Suprapubic skin (tissue), 4 donors: Measurements from ENCODE around the gene RERE. TPM values are rescaled to one million over a fixed set of nuclear protein-coding genes. Genes with fewer than 3 reads are reported as not detected.

Experiments used
- DNase-seq, 2 donors: peaks; one replicate each; pipeline ENCODE4 v3.0.0-alpha.2; 2019; ENCODE audit warnings: low spot score in 2 of 2
- H3K27ac ChIP-seq: fragments of 200-600 bp; sonication (generic); one replicate; pipeline ENCODE4 v1.5.1; 2019
- H3K27me3 ChIP-seq: fragments of 200-600 bp; sonication (generic); one replicate; pipeline ENCODE4 v1.5.1; 2019
- H3K36me3 ChIP-seq: fragments of 200-600 bp; sonication (generic); one replicate; pipeline ENCODE4 v1.5.1; 2019
- H3K4me1 ChIP-seq: fragments of 200-600 bp; sonication (generic); one replicate; pipeline ENCODE4 v1.5.1; 2019
- H3K4me3 ChIP-seq: fragments of 200-600 bp; sonication (generic); one replicate; pipeline ENCODE4 v1.5.1; 2019; ENCODE audit warnings: mild to moderate bottlenecking
- H3K9me3 ChIP-seq: fragments of 200-600 bp; sonication (generic); one replicate; pipeline ENCODE4 v1.5.1; 2019
- CTCF ChIP-seq, 2 donors: fragments of 200-600 bp in 1 of 2; fragments of 450-650 bp in 1 of 2; sonication (generic) in 1 of 2; IDR thresholded peaks; one replicate each; pipeline ENCODE4 v1.5.1; 2016 to 2019; ENCODE audit warnings: antibody characterized with exemption in 2 of 2, mild to moderate bottlenecking in 1 of 2, moderate library complexity in 1 of 2
- EP300 ChIP-seq: sonication (generic); formaldehyde crosslinking; IDR thresholded peaks from one replicate; pipeline ENCODE4 v1.6.1; 2017; ENCODE audit warnings: antibody characterized with exemption
- POLR2A ChIP-seq, 2 donors: fragments of 450-650 bp; IDR thresholded peaks; one replicate each; pipeline ENCODE4 v1.6.1; 2017; ENCODE audit warnings: antibody characterized with exemption in 2 of 2, mild to moderate bottlenecking in 2 of 2, moderate library complexity in 2 of 2
- POLR2AphosphoS5 ChIP-seq, 3 donors: sonication (generic); formaldehyde crosslinking; IDR thresholded peaks; one replicate each; pipeline ENCODE4 v1.6.1; 2017; ENCODE audit warnings: antibody characterized with exemption in 3 of 3
- WGBS: methylation state at CpG from one replicate; pipeline ENCODE4 v1.1.5; 2018; 5-methylcytosine and 5-hydroxymethylcytosine counted together
- total RNA-seq, 4 donors: library from RNA; depleted of rRNA; stranded (reverse); fragments of >200 nt; gene quantifications; one replicate each; pipeline ENCODE4 v1.1.0, GENCODE V29; 2016

Gene RERE
- total RNA-seq, 4 donors from 2014 or later: 43.4 to 113 (median 83.3) TPM

- Histone ChIP-seq H3K36me3 (no peaks in the 10 kb centered on the region), H3K27ac (no peak overlapping the region), H3K4me1 (peaks cover 6% of the 10 kb centered on the region), H3K4me3 (no peak overlapping the region), H3K27me3 (no peaks in the 10 kb centered on the region), H3K9me3 (no peaks in the 10 kb centered on the region)
- TF ChIP-seq CTCF (IDR thresholded peaks at IDR 0.05): no peak
- TF ChIP-seq POLR2AphosphoS5 (IDR thresholded peaks at IDR 0.05): no peak
- TF ChIP-seq POLR2A (IDR thresholded peaks at IDR 0.05): no peak
- TF ChIP-seq EP300: no peak
- WGBS: 97% methylated on average over 5 of the region's 5 CpGs
- DNase-seq: no peak
Measured at GRCh38 chr1:8486047-8486446, 331.4 kb downstream of the RERE start.

GRCh38 chr1:8483586-8483985 is 333.9 kb downstream of the RERE start:
- no peak overlapping the region for H3K4me3 ChIP-seq
- no peaks in the 10 kb centered on the region for H3K36me3 ChIP-seq
- no peaks in the 10 kb centered on the region for H3K27me3 ChIP-seq
- no peaks in the 10 kb centered on the region for H3K9me3 ChIP-seq
- peaks cover 7% of the 10 kb centered on the region for H3K4me1 ChIP-seq
- H3K27ac ChIP-seq: no peak overlapping the region
- WGBS: 59% methylated on average over 3 of the region's 3 CpGs
- DNase-seq: no peak
- TF ChIP-seq POLR2AphosphoS5 (IDR thresholded peaks at IDR 0.05) (no peak), CTCF (IDR thresholded peaks at IDR 0.05) (no peak)

GRCh38 chr1:8482979-8483381 is 334.5 kb downstream of the RERE start:
- Histone ChIP-seq H3K4me3 (no peak overlapping the region), H3K27ac (peak overlapping the region; percentile 40), H3K9me3 (no peaks in the 10 kb centered on the region), H3K36me3 (no peaks in the 10 kb centered on the region), H3K4me1 (peaks cover 12% of the 10 kb centered on the region), H3K27me3 (no peaks in the 10 kb centered on the region)
- no peak for DNase-seq
- no peak for TF ChIP-seq CTCF (IDR thresholded peaks at IDR 0.05)
- no peak for TF ChIP-seq EP300
- no peak for TF ChIP-seq POLR2AphosphoS5 (IDR thresholded peaks at IDR 0.05)
- TF ChIP-seq POLR2A (IDR thresholded peaks at IDR 0.05): no peak
- WGBS: 31% methylated on average over 2 of the region's 2 CpGs

- H3K36me3 ChIP-seq: no peaks in the 10 kb centered on the region
- WGBS: 96% methylated on average over 2 of the region's 2 CpGs
- no peak for DNase-seq
- no peaks in the 10 kb centered on the region for H3K27me3 ChIP-seq
- H3K27ac ChIP-seq: no peak overlapping the region
- no peak overlapping the region for H3K4me3 ChIP-seq
- peaks cover 22% of the 10 kb centered on the region for H3K4me1 ChIP-seq
- no peaks in the 10 kb centered on the region for H3K9me3 ChIP-seq
- TF ChIP-seq EP300 (no peak), POLR2A (IDR thresholded peaks at IDR 0.05) (no peak), CTCF (IDR thresholded peaks at IDR 0.05) (no peak), POLR2AphosphoS5 (IDR thresholded peaks at IDR 0.05) (no peak)
Measured at GRCh38 chr1:8481650-8482380, 335.6 kb downstream of the RERE start.

- TF ChIP-seq POLR2AphosphoS5 (IDR thresholded peaks at IDR 0.05) (no peak), POLR2A (IDR thresholded peaks at IDR 0.05) (no peak), EP300 (no peak), CTCF (IDR thresholded peaks at IDR 0.05) (no peak)
- H3K36me3 ChIP-seq: no peaks in the 10 kb centered on the region
- no peaks in the 10 kb centered on the region for H3K9me3 ChIP-seq
- no peaks in the 10 kb centered on the region for H3K27me3 ChIP-seq
- H3K4me3 ChIP-seq: no peak overlapping the region
- H3K4me1 ChIP-seq: peaks cover 29% of the 10 kb centered on the region
- no peak overlapping the region for H3K27ac ChIP-seq
- DNase-seq: no peak
Measured at GRCh38 chr1:8478566-8478965, 338.9 kb downstream of the RERE start.
